Esophagus (tissue), 2 donors: ENCODE measurements around the gene GSG1. TPM values are rescaled to one million over a fixed set of nuclear protein-coding genes. Genes with fewer than 3 reads are reported as not detected.
"Not testable (repeated sequence)": the region's sequence is repeated elsewhere in the genome, so short reads cannot be mapped to it uniquely, and the experiment has no call there.

Experiments
- H3K27ac ChIP-seq, 2 donors: one replicate each; pipeline ENCODE4 v1.5.1; 2013; ENCODE audit warnings: low read depth in 2 of 2, mild to moderate bottlenecking in 2 of 2, inconsistent platforms in 1 of 2, low read length in 1 of 2, moderate library complexity in 1 of 2
- H3K27me3 ChIP-seq, 2 donors: one replicate each; pipeline ENCODE4 v1.6.1; 2013; ENCODE audit warnings: low read length in 2 of 2, control low read depth in 1 of 2, mild to moderate bottlenecking in 1 of 2; ENCODE audit not compliant: insufficient read depth in 2 of 2, control insufficient read depth in 1 of 2
- H3K36me3 ChIP-seq, 2 donors: one replicate each; pipeline ENCODE4 v1.6.1; 2013; ENCODE audit warnings: low read length in 1 of 2; ENCODE audit not compliant: control insufficient read depth in 2 of 2, insufficient read depth in 2 of 2
- H3K4me1 ChIP-seq, 2 donors: one replicate each; pipeline ENCODE4 v1.6.1; 2013; ENCODE audit warnings: low read length in 1 of 2; ENCODE audit not compliant: control insufficient read depth in 2 of 2, insufficient read depth in 2 of 2
- H3K4me3 ChIP-seq, 2 donors: one replicate each; pipeline ENCODE4 v1.5.1; 2013; ENCODE audit warnings: low read length in 2 of 2, mild to moderate bottlenecking in 2 of 2, low read depth in 1 of 2, moderate library complexity in 1 of 2
- H3K9me3 ChIP-seq, 2 donors: one replicate each; pipeline ENCODE4 v1.6.1; 2013; ENCODE audit warnings: mild to moderate bottlenecking in 2 of 2, low read depth in 1 of 2, low read length in 1 of 2, moderate library complexity in 1 of 2; ENCODE audit not compliant: control insufficient read depth in 2 of 2, insufficient read depth in 1 of 2
- WGBS, 2 donors: extraction: QIAGEN DNeasy Blood & Tissue Kit; methylation state at CpG; one replicate each; pipeline ENCODE4 v1.1.7; 2013; 5-methylcytosine and 5-hydroxymethylcytosine counted together
- polyA plus RNA-seq, 2 donors: library from polyadenylated mRNA; stranded (reverse); fragments of 200-250 nt; gene quantifications; one replicate each; pipeline ENCODE4 v1.2.3, GENCODE V29; 2013
- donor health status: healthy with polysubstance abuse.
- donor health status: Bipolar disorder and iron deficiency.

The GSG1 gene
- polyA plus RNA-seq, 2 donors: 0.04 TPM; not detected in 1

- H3K27me3 ChIP-seq: no peaks in the 10 kb centered on the region
- no peak overlapping the region for H3K4me3 ChIP-seq
- peaks cover 0 to under 1% of the 10 kb centered on the region in 2 donors for H3K9me3 ChIP-seq
- no peaks in the 10 kb centered on the region for H3K36me3 ChIP-seq
- H3K4me1 ChIP-seq: peaks cover 0 to 4% of the 10 kb centered on the region in 2 donors
- 71 to 75% methylated on average over 7 of the region's 7 CpGs for WGBS, 2 donors
- no peak overlapping the region for H3K27ac ChIP-seq
Observed at GRCh38 chr12:13085968-13086686, 17.3 kb downstream of the GSG1 start.

- no peaks in the 10 kb centered on the region for H3K27me3 ChIP-seq
- WGBS, 2 donors: 92 to 94% methylated on average over 11 of the region's 11 CpGs
- H3K4me1 ChIP-seq: peaks cover 0 to 4% of the 10 kb centered on the region in 2 donors
- no peaks in the 10 kb centered on the region for H3K9me3 ChIP-seq
- no peak overlapping the region for H3K4me3 ChIP-seq
- H3K36me3 ChIP-seq: no peaks in the 10 kb centered on the region
- H3K27ac ChIP-seq: no peak overlapping the region
Observed at GRCh38 chr12:13084898-13085640, 18.4 kb downstream of the GSG1 start.

GRCh38 chr12:13083638-13084037 is 19.8 kb downstream of the GSG1 start:
- H3K27ac ChIP-seq, H3K27me3 ChIP-seq, H3K36me3 ChIP-seq: not testable (repeated sequence)

GRCh38 chr12:13082861-13083260 is 20.6 kb downstream of the GSG1 start:
- H3K9me3 ChIP-seq: no peaks in the 10 kb centered on the region
- no peak overlapping the region for H3K4me3 ChIP-seq
- WGBS, 2 donors: 89 to 99% methylated on average over 2 of the region's 2 CpGs
- H3K36me3 ChIP-seq: peaks cover 0 to 3% of the 10 kb centered on the region in 2 donors
- no peaks in the 10 kb centered on the region for H3K27me3 ChIP-seq
- H3K27ac ChIP-seq: no peak overlapping the region
- H3K4me1 ChIP-seq: peaks cover 0 to 4% of the 10 kb centered on the region in 2 donors

More at GRCh38 chr12:13083638-13084037, 19.8 kb downstream of the GSG1 start:
- WGBS, 2 donors: 92 to 94% methylated on average over 5 of the region's 5 CpGs
- H3K4me1 ChIP-seq, H3K9me3 ChIP-seq, H3K4me3 ChIP-seq: not testable (repeated sequence)

GRCh38 chr12:13080266-13080665 is 23.2 kb downstream of the GSG1 start:
- WGBS, 2 donors: 90 to 91% methylated on average over 3 of the region's 3 CpGs
- Histone ChIP-seq H3K4me1 (peaks cover 0 to 4% of the 10 kb centered on the region in 2 donors), H3K9me3 (no peaks in the 10 kb centered on the region), H3K27me3 (no peaks in the 10 kb centered on the region), H3K36me3 (peaks cover 0 to 8% of the 10 kb centered on the region in 2 donors), H3K27ac (no peak overlapping the region), H3K4me3 (no peak overlapping the region)

GRCh38 chr12:13079440-13079906 is 24.0 kb downstream of the GSG1 start:
- no peak overlapping the region for H3K27ac ChIP-seq
- no peaks in the 10 kb centered on the region for H3K27me3 ChIP-seq
- H3K9me3 ChIP-seq: no peaks in the 10 kb centered on the region
- 80 to 87% methylated on average over 8 of the region's 8 CpGs for whole genome bisulfite sequencing, 2 donors
- H3K36me3 ChIP-seq: peaks cover 0 to 11% of the 10 kb centered on the region in 2 donors
- no peak overlapping the region for H3K4me3 ChIP-seq
- no peaks in the 10 kb centered on the region for H3K4me1 ChIP-seq

- no peaks in the 10 kb centered on the region for H3K27me3 ChIP-seq
- 91 to 92% methylated on average over 12 of the region's 12 CpGs for WGBS, 2 donors
- H3K27ac ChIP-seq: no peak overlapping the region
Observed at GRCh38 chr12:13075786-13076570, 27.5 kb downstream of the GSG1 start.

GRCh38 chr12:13075118-13075480 is 28.4 kb downstream of the GSG1 start:
- H3K27ac ChIP-seq: no peak overlapping the region
- no peaks in the 10 kb centered on the region for H3K27me3 ChIP-seq
- peaks cover 0 to 11% of the 10 kb centered on the region in 2 donors for H3K36me3 ChIP-seq
- no peak overlapping the region for H3K4me3 ChIP-seq
- no peaks in the 10 kb centered on the region for H3K4me1 ChIP-seq
- H3K9me3 ChIP-seq: no peaks in the 10 kb centered on the region

More at GRCh38 chr12:13075786-13076570, 27.5 kb downstream of the GSG1 start:
- Histone ChIP-seq H3K4me1 (no peaks in the 10 kb centered on the region), H3K4me3 (no peak overlapping the region), H3K9me3 (no peaks in the 10 kb centered on the region), H3K36me3 (peaks cover 0 to 11% of the 10 kb centered on the region in 2 donors)

- Histone ChIP-seq H3K36me3 (peaks cover 0 to 10% of the 10 kb centered on the region in 2 donors), H3K4me3 (no peak overlapping the region), H3K9me3 (no peaks in the 10 kb centered on the region), H3K27ac (no peak overlapping the region), H3K27me3 (no peaks in the 10 kb centered on the region), H3K4me1 (no peaks in the 10 kb centered on the region)
- 91% methylated on average over 3 of the region's 3 CpGs for WGBS, 2 donors
Observed at GRCh38 chr12:13074396-13075117, 28.9 kb downstream of the GSG1 start.
